ENCODE results near the gene NCAM1. TPM values are rescaled to one million over a fixed set of nuclear protein-coding genes. Genes with fewer than 3 reads are reported as not detected.

The NCAM1 gene
- total RNA-seq, 1 experiment from 2014 or later = 5.9 TPM

DNA sequence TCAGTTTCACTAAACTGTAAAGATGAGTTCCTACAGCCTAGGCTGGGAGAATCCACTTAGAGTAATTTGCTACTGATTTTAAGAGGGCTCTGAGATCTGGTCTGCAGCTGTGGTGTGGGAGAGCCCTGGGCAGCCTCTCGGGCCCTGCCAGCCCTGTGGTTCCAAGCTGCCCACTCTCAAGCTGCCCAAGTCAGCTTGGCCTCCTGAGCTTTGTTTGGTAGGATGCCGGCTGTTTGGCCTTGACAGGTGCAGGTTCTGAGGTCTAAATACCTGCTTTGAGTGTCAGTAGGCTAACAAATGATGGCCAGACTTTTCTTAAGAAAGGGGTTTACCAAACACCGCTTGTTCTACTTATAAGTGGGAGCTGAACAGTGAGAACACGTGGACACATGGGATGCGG lies 219.9 kb downstream of the NCAM1 start (continued):
- TF ChIP-seq AR (CRISPR knock-in tag; IDR thresholded peaks at IDR 0.05) = no peak
- TF ChIP-seq NFYB (CRISPR knock-in tag; conservative IDR thresholded peaks at IDR 0.05; ENCODE audit: low read depth) = no peak
- no peak for TF ChIP-seq FOXP4 (CRISPR knock-in tag; IDR thresholded peaks at IDR 0.05)
- TF ChIP-seq, protein P1, sequence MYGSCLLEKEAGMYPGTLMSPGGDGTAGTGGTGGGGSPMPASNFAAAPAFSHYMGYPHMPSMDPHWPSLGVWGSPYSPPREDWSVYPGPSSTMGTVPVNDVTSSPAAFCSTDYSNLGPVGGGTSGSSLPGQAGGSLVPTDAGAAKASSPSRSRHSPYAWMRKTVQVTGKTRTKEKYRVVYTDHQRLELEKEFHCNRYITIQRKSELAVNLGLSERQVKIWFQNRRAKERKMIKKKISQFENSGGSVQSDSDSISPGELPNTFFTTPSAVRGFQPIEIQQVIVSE (CRISPR knock-in tag; IDR thresholded peaks at IDR 0.05; ENCODE audit: borderline replicate concordance) = no peak
- TF ChIP-seq STAT6 (CRISPR knock-in tag; conservative IDR thresholded peaks at IDR 0.05; ENCODE audit: low read depth) = no peak
- no peak for TF ChIP-seq TEAD1 (CRISPR knock-in tag; IDR thresholded peaks at IDR 0.05)
- TF ChIP-seq, protein P2, sequence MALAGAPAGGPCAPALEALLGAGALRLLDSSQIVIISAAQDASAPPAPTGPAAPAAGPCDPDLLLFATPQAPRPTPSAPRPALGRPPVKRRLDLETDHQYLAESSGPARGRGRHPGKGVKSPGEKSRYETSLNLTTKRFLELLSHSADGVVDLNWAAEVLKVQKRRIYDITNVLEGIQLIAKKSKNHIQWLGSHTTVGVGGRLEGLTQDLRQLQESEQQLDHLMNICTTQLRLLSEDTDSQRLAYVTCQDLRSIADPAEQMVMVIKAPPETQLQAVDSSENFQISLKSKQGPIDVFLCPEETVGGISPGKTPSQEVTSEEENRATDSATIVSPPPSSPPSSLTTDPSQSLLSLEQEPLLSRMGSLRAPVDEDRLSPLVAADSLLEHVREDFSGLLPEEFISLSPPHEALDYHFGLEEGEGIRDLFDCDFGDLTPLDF (CRISPR knock-in tag; IDR thresholded peaks at IDR 0.05) = no peak
- TF ChIP-seq ZNF512 (CRISPR knock-in tag; IDR thresholded peaks at IDR 0.05; ENCODE audit: borderline replicate concordance) = no peak

DNA sequence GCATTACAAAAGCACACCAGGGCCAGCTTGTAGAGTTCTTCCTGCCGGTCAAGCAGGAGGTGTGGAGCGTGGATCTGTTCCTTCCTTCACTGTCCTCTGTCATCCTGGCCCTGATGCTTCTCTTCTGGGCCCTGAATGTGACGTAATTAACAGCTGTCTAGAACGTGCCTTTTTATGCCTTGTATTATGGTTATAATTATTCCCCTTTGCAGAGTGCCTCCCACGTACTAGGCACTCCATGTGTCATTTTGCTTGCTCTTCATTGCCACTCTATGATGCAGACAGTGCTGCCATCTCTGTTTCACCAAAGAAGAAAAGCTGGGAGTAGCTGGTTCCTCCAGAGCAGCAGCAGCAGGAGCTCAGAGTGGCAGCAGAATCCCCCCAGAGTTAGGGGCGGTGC lies 221.1 kb downstream of the NCAM1 start:
- Mint-ChIP-seq H3K9me3 (0 out of 2 replicates have a peak, but pooled peaks cover 5% of the 10 kb centered on the region), H3K27me3 (ENCODE audit: low read depth) (no peaks in the 10 kb centered on the region; the same call in 1 of the 2 replicates), H3K4me3 (no peak overlapping the region), H3K27ac (no peak overlapping the region), H3K36me3 (no peaks in the 10 kb centered on the region), H3K4me1 (peaks cover 32% of the 10 kb centered on the region)
- ChIA-PET POLR2A (no interaction called here), CTCF (no interaction called here)
- DNase-seq (ENCODE audit: low spot score) (no peak), ATAC-seq (no peak)
- TF ChIP-seq GABPB1 (CRISPR knock-in tag; IDR thresholded peaks at IDR 0.05) (no peak), ESRRA (CRISPR knock-in tag; IDR thresholded peaks at IDR 0.05; ENCODE audit: borderline replicate concordance) (no peak), ZNF512 (CRISPR knock-in tag; IDR thresholded peaks at IDR 0.05; ENCODE audit: borderline replicate concordance) (no peak), GRHL2 (CRISPR knock-in tag; IDR thresholded peaks at IDR 0.05; ENCODE audit: insufficient replicate concordance, severe bottlenecking) (no peak), E2F5 (CRISPR knock-in tag; IDR thresholded peaks at IDR 0.05) (no peak), JUN (CRISPR knock-in tag; IDR thresholded peaks at IDR 0.05) (no peak)
- TF ChIP-seq, protein P3, sequence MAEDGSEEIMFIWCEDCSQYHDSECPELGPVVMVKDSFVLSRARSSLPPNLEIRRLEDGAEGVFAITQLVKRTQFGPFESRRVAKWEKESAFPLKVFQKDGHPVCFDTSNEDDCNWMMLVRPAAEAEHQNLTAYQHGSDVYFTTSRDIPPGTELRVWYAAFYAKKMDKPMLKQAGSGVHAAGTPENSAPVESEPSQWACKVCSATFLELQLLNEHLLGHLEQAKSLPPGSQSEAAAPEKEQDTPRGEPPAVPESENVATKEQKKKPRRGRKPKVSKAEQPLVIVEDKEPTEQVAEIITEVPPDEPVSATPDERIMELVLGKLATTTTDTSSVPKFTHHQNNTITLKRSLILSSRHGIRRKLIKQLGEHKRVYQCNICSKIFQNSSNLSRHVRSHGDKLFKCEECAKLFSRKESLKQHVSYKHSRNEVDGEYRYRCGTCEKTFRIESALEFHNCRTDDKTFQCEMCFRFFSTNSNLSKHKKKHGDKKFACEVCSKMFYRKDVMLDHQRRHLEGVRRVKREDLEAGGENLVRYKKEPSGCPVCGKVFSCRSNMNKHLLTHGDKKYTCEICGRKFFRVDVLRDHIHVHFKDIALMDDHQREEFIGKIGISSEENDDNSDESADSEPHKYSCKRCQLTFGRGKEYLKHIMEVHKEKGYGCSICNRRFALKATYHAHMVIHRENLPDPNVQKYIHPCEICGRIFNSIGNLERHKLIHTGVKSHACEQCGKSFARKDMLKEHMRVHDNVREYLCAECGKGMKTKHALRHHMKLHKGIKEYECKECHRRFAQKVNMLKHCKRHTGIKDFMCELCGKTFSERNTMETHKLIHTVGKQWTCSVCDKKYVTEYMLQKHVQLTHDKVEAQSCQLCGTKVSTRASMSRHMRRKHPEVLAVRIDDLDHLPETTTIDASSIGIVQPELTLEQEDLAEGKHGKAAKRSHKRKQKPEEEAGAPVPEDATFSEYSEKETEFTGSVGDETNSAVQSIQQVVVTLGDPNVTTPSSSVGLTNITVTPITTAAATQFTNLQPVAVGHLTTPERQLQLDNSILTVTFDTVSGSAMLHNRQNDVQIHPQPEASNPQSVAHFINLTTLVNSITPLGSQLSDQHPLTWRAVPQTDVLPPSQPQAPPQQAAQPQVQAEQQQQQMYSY (CRISPR knock-in tag; IDR thresholded peaks at IDR 0.05) = no peak
